WTC11 (cell line): Measurements from ENCODE around the gene GPC1. TPM values are rescaled to one million over a fixed set of nuclear protein-coding genes. Genes with fewer than 3 reads are reported as not detected.

ENCODE experiments used
- ATAC-seq: fragments of 200-7000 bp; cut with Tn5 transposase; 2 replicates; pipeline ENCODE4 v1.10.0; 2021; ENCODE audit warnings: mild to moderate bottlenecking, moderate library complexity
- CTCF ChIA-PET: fragments of 300-600 bp; sonication (Branson Sonifier 250); formaldehyde crosslinking; loops from one replicate; lab custom pipeline; 2021; ENCODE audit warnings: antibody characterized with exemption; lab: Charles Lee
- POLR2A ChIA-PET: fragments of 350-600 bp; sonication (Branson Sonifier 250); formaldehyde crosslinking; loops from one replicate; lab custom pipeline; 2021; ENCODE audit warnings: antibody characterized with exemption; lab: Charles Lee
- DNase-seq: peaks from one replicate; pipeline ENCODE4 v3.0.0; 2021; ENCODE audit warnings: low spot score
- H3K27ac Mint-ChIP-seq: 2 replicates; pipeline ENCODE4 v1.8.0; 2021; ENCODE audit warnings: mixed read lengths
- H3K27me3 Mint-ChIP-seq: 2 replicates; pipeline ENCODE4 v1.8.0; 2021; ENCODE audit warnings: low read depth, mild to moderate bottlenecking, moderate library complexity, mixed read lengths
- H3K36me3 Mint-ChIP-seq: 2 replicates; pipeline ENCODE4 v1.8.0; 2021; ENCODE audit warnings: mixed read lengths
- H3K4me1 Mint-ChIP-seq: 2 replicates; pipeline ENCODE4 v1.8.0; 2022; ENCODE audit warnings: mixed read lengths
- H3K4me3 Mint-ChIP-seq: 2 replicates; pipeline ENCODE4 v1.8.0; 2021; ENCODE audit warnings: mild to moderate bottlenecking, moderate library complexity, mixed read lengths
- H3K9me3 Mint-ChIP-seq: 2 replicates; pipeline ENCODE4 v1.8.0; 2021; ENCODE audit warnings: mixed read lengths
- AFF4 ChIP-seq: sonication (generic); formaldehyde crosslinking; IDR thresholded peaks from 2 replicates; pipeline ENCODE4 v1.8.1; 2023; ENCODE audit warnings: mild to moderate bottlenecking, missing genetic modification reagents, borderline replicate concordance
- ATF3 ChIP-seq: sonication (generic); formaldehyde crosslinking; conservative IDR thresholded peaks from 2 replicates; pipeline ENCODE4 v1.8.1; 2022; ENCODE audit warnings: mild to moderate bottlenecking, missing genetic modification reagents
- EMX1 ChIP-seq: fragments of 250-450 bp; sonication (Bioruptor Pico); IDR thresholded peaks from 2 replicates; pipeline ENCODE4 v1.8.0; 2021; ENCODE audit warnings: mild to moderate bottlenecking
- JAZF1 ChIP-seq: fragments of 250-450 bp; sonication (Bioruptor Pico); IDR thresholded peaks from 2 replicates; pipeline ENCODE4 v1.9.0; 2021; ENCODE audit warnings: moderate library complexity, mild to moderate bottlenecking, inconsistent platforms
- MXD4 ChIP-seq: fragments of 250-450 bp; sonication (Bioruptor Pico); IDR thresholded peaks from 2 replicates; pipeline ENCODE4 v1.8.0; 2021; ENCODE audit warnings: mild to moderate bottlenecking, moderate library complexity, borderline replicate concordance
- MYBL2 ChIP-seq: sonication (generic); formaldehyde crosslinking; IDR thresholded peaks from 2 replicates; pipeline ENCODE4 v1.8.1; 2023; ENCODE audit warnings: mild to moderate bottlenecking, moderate library complexity, missing genetic modification reagents
- NFATC4 ChIP-seq: fragments of 250-450 bp; sonication (Bioruptor Pico); IDR thresholded peaks from 2 replicates; pipeline ENCODE4 v1.9.0; 2021; ENCODE audit warnings: mild to moderate bottlenecking
- RELA ChIP-seq: sonication (generic); formaldehyde crosslinking; IDR thresholded peaks from 2 replicates; pipeline ENCODE4 v1.8.1; 2022; ENCODE audit warnings: missing genetic modification reagents, mild to moderate bottlenecking, borderline replicate concordance
- TEAD1 ChIP-seq: sonication (generic); formaldehyde crosslinking; IDR thresholded peaks from 2 replicates; pipeline ENCODE4 v1.8.0; 2022; ENCODE audit warnings: mild to moderate bottlenecking, missing genetic modification reagents
- ZNF138 ChIP-seq: sonication (generic); formaldehyde crosslinking; conservative IDR thresholded peaks from 2 replicates; pipeline ENCODE4 v1.8.1; 2022; ENCODE audit warnings: mild to moderate bottlenecking, moderate library complexity, missing genetic modification reagents
- ZNF219 ChIP-seq: sonication (generic); formaldehyde crosslinking; IDR thresholded peaks from 2 replicates; pipeline ENCODE4 v1.8.0; 2023; ENCODE audit warnings: missing genetic modification reagents, mild to moderate bottlenecking, borderline replicate concordance
- ZNF416 ChIP-seq: fragments of 250-450 bp; sonication (Bioruptor Pico); IDR thresholded peaks from 2 replicates; pipeline ENCODE4 v1.9.0; 2021; ENCODE audit warnings: mild to moderate bottlenecking, inconsistent platforms
- ZNF512 ChIP-seq: sonication (generic); formaldehyde crosslinking; IDR thresholded peaks from 2 replicates; pipeline ENCODE4 v1.8.1; 2022; ENCODE audit warnings: missing genetic modification reagents, borderline replicate concordance
- ZSCAN18 ChIP-seq: fragments of 250-450 bp; sonication (Bioruptor Pico); IDR thresholded peaks from 2 replicates; pipeline ENCODE4 v2.1.2; 2022; ENCODE audit warnings: mild to moderate bottlenecking, moderate library complexity
- total RNA-seq: library from RNA; stranded (reverse); gene quantifications from 3 replicates; pipeline ENCODE4 v1.2.3, GENCODE V29; 2021
- TF ChIP-seq, protein P1 (sequence below): fragments of 200-600 bp; IDR thresholded peaks from 2 replicates; pipeline ENCODE4 v1.8.0; 2022; ENCODE audit warnings: antibody characterized with exemption
- TF ChIP-seq, protein P2 (sequence below): sonication (generic); formaldehyde crosslinking; IDR thresholded peaks from 2 replicates; pipeline ENCODE4 v1.8.1; 2023; ENCODE audit warnings: mild to moderate bottlenecking, missing genetic modification reagents, moderate library complexity
- TF ChIP-seq, protein P3 (sequence below): sonication (generic); formaldehyde crosslinking; IDR thresholded peaks from 2 replicates; pipeline ENCODE4 v1.8.1; 2022; ENCODE audit warnings: low read depth, missing genetic modification reagents, borderline replicate concordance

Gene GPC1
- total RNA-seq, 1 experiment from 2014 or later = 41.5 TPM

GRCh38 chr2:240505910-240506309 is 70.4 kb downstream of the GPC1 start:
- DNase-seq = no peak
- no peaks in the 10 kb centered on the region for H3K36me3 Mint-ChIP-seq
- POLR2A ChIA-PET = no interaction called here
- TF ChIP-seq ZSCAN18 (CRISPR knock-in tag) (no peak), MYBL2 (CRISPR knock-in tag) (no peak), TEAD1 (CRISPR knock-in tag) (no peak)
- TF ChIP-seq, protein P1, sequence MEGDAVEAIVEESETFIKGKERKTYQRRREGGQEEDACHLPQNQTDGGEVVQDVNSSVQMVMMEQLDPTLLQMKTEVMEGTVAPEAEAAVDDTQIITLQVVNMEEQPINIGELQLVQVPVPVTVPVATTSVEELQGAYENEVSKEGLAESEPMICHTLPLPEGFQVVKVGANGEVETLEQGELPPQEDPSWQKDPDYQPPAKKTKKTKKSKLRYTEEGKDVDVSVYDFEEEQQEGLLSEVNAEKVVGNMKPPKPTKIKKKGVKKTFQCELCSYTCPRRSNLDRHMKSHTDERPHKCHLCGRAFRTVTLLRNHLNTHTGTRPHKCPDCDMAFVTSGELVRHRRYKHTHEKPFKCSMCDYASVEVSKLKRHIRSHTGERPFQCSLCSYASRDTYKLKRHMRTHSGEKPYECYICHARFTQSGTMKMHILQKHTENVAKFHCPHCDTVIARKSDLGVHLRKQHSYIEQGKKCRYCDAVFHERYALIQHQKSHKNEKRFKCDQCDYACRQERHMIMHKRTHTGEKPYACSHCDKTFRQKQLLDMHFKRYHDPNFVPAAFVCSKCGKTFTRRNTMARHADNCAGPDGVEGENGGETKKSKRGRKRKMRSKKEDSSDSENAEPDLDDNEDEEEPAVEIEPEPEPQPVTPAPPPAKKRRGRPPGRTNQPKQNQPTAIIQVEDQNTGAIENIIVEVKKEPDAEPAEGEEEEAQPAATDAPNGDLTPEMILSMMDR = no peak
- TF ChIP-seq, protein P2, sequence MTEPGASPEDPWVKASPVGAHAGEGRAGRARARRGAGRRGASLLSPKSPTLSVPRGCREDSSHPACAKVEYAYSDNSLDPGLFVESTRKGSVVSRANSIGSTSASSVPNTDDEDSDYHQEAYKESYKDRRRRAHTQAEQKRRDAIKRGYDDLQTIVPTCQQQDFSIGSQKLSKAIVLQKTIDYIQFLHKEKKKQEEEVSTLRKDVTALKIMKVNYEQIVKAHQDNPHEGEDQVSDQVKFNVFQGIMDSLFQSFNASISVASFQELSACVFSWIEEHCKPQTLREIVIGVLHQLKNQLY (CRISPR knock-in tag) = no peak
- no peak for ATAC-seq
- no peaks in the 10 kb centered on the region for H3K9me3 Mint-ChIP-seq
- CTCF ChIA-PET = interaction anchor here (1.0 kb wide), 1 partner anchor 8 kb away, joined by 4 read pairs; no protein-coding TSS in a partner anchor
- H3K4me1 Mint-ChIP-seq = no peaks in the 10 kb centered on the region
- no peak overlapping the region for H3K4me3 Mint-ChIP-seq
- no peak overlapping the region for H3K27ac Mint-ChIP-seq
- H3K27me3 Mint-ChIP-seq = peaks cover 3% of the 10 kb centered on the region; the same call in 1 of the 2 replicates

- no peak for ATAC-seq
- TF ChIP-seq ATF3 (CRISPR knock-in tag) (no peak), RELA (no peak), ZNF219 (CRISPR knock-in tag) (no peak), MXD4 (CRISPR knock-in tag) (no peak), JAZF1 (CRISPR knock-in tag) (no peak), ZNF138 (CRISPR knock-in tag) (no peak), ZNF416 (CRISPR knock-in tag) (no peak), TEAD1 (CRISPR knock-in tag) (no peak), EMX1 (CRISPR knock-in tag) (no peak), ZNF512 (CRISPR knock-in tag) (no peak), AFF4 (CRISPR knock-in tag) (no peak), NFATC4 (CRISPR knock-in tag) (no peak)
- TF ChIP-seq, protein P3, sequence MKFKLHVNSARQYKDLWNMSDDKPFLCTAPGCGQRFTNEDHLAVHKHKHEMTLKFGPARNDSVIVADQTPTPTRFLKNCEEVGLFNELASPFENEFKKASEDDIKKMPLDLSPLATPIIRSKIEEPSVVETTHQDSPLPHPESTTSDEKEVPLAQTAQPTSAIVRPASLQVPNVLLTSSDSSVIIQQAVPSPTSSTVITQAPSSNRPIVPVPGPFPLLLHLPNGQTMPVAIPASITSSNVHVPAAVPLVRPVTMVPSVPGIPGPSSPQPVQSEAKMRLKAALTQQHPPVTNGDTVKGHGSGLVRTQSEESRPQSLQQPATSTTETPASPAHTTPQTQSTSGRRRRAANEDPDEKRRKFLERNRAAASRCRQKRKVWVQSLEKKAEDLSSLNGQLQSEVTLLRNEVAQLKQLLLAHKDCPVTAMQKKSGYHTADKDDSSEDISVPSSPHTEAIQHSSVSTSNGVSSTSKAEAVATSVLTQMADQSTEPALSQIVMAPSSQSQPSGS (CRISPR knock-in tag) = no peak
- no peak overlapping the region for H3K27ac Mint-ChIP-seq
- H3K4me3 Mint-ChIP-seq = no peak overlapping the region
- H3K36me3 Mint-ChIP-seq = no peaks in the 10 kb centered on the region
- POLR2A ChIA-PET = no interaction called here
- peaks cover 3% of the 10 kb centered on the region; the same call in 1 of the 2 replicates for H3K27me3 Mint-ChIP-seq
- no peak for DNase-seq
- CTCF ChIA-PET = interaction anchor here (1.7 kb wide), 1 partner anchor 9 kb away, joined by 4 read pairs; no protein-coding TSS in a partner anchor
- no peaks in the 10 kb centered on the region for H3K4me1 Mint-ChIP-seq
- no peaks in the 10 kb centered on the region for H3K9me3 Mint-ChIP-seq
These were observed 71.1 kb downstream of the GPC1 start for GRCh38 chr2:240506406-240507059.
